ENCODE measurements around the gene GLCCI1. TPM values are rescaled to one million over a fixed set of nuclear protein-coding genes. Genes with fewer than 3 reads are reported as not detected.

The GLCCI1 gene
- polyA plus RNA-seq, 1 donor (not counting 4 experiments of a cell fraction or from before 2014, with no cell fraction given), result 3.4 TPM

GRCh38 chr7:8065356-8065813, 96.8 kb downstream of the GLCCI1 start:
- Histone ChIP-seq H3K9me3 (ENCODE audit: control insufficient read depth, low read depth, low read length) (no peaks in the 10 kb centered on the region), H3K79me2 (ENCODE audit: control insufficient read depth, insufficient read depth, low read length) (no peaks in the 10 kb centered on the region), H3K4me1 (ENCODE audit: control insufficient read depth, extremely low read depth, insufficient read depth, low read length) (peaks cover 11% of the 10 kb centered on the region), H3K4me2 (ENCODE audit: control insufficient read depth, extremely low read depth, insufficient read depth, low read depth, low read length) (peak overlapping the region; percentile 34), H3K27me3 (ENCODE audit: control insufficient read depth, extremely low read depth, insufficient read depth, low read length) (no peaks in the 10 kb centered on the region), H4K20me1 (ENCODE audit: control insufficient read depth, extremely low read depth, insufficient read depth, low read length) (no peaks in the 10 kb centered on the region), H3K36me3 (ENCODE audit: control insufficient read depth in 2 of 2, extremely low read depth in 1 of 2, insufficient read depth in 2 of 2, low read length in 2 of 2) (no peaks in the 10 kb centered on the region), H3K9ac (ENCODE audit: control insufficient read depth, extremely low read depth, insufficient read depth, low read length) (no peak overlapping the region), H3K9me1 (ENCODE audit: control insufficient read depth, extremely low read depth, insufficient read depth, low read length) (no peaks in the 10 kb centered on the region), H3K4me3 (ENCODE audit: control insufficient read depth in 2 of 3, extremely low read depth in 1 of 3, insufficient read depth in 2 of 3, low read depth in 1 of 3, low read length in 3 of 3) (no peak overlapping the region), H3K27ac (ENCODE audit: control insufficient read depth, insufficient read depth, low read length) (peak overlapping the region; percentile 43), H2AFZ (ENCODE audit: control insufficient read depth, low read length) (no peak overlapping the region)
- dilution Hi-C loops (cut with MboI; ENCODE audit: extremely low pct_ligation_motif_present, low sequenced_read_pairs), result no loop called here
- DNase-seq (ENCODE audit: low read depth, low spot score) (peak; percentile 9), FAIRE-seq (no peak)
- no peak for TF ChIP-seq EZH2 (IDR thresholded peaks at IDR 0.05; ENCODE audit: low read length)
- TF ChIP-seq CTCF (optimal IDR thresholded peaks at IDR 0.05 in 1 of 3, IDR thresholded peaks at IDR 0.05 in 1 of 3, conservative IDR thresholded peaks at IDR 0.05 in 1 of 3; ENCODE audit: extremely low read depth in 1 of 3, insufficient read depth in 2 of 3, low read length in 3 of 3), result no peak

GRCh38 chr7:8068892-8069686, 100.5 kb downstream of the GLCCI1 start:
- no peak for DNase-seq (ENCODE audit: low read depth, low spot score)
- Histone ChIP-seq H3K4me1 (ENCODE audit: control insufficient read depth, extremely low read depth, insufficient read depth, low read length) (peaks cover 11% of the 10 kb centered on the region), H3K9ac (ENCODE audit: control insufficient read depth, extremely low read depth, insufficient read depth, low read length) (no peak overlapping the region), H3K79me2 (ENCODE audit: control insufficient read depth, insufficient read depth, low read length) (no peaks in the 10 kb centered on the region), H3K4me2 (ENCODE audit: control insufficient read depth, extremely low read depth, insufficient read depth, low read depth, low read length) (no peak overlapping the region), H3K9me3 (ENCODE audit: control insufficient read depth, low read depth, low read length) (no peaks in the 10 kb centered on the region), H4K20me1 (ENCODE audit: control insufficient read depth, extremely low read depth, insufficient read depth, low read length) (no peaks in the 10 kb centered on the region), H3K27ac (ENCODE audit: control insufficient read depth, insufficient read depth, low read length) (no peak overlapping the region), H3K36me3 (ENCODE audit: control insufficient read depth in 2 of 2, extremely low read depth in 1 of 2, insufficient read depth in 2 of 2, low read length in 2 of 2) (no peaks in the 10 kb centered on the region), H2AFZ (ENCODE audit: control insufficient read depth, low read length) (no peak overlapping the region), H3K27me3 (ENCODE audit: control insufficient read depth, extremely low read depth, insufficient read depth, low read length) (no peaks in the 10 kb centered on the region), H3K9me1 (ENCODE audit: control insufficient read depth, extremely low read depth, insufficient read depth, low read length) (no peaks in the 10 kb centered on the region), H3K4me3 (ENCODE audit: control insufficient read depth in 2 of 3, extremely low read depth in 1 of 3, insufficient read depth in 2 of 3, low read depth in 1 of 3, low read length in 3 of 3) (no peak overlapping the region)
- TF ChIP-seq CTCF (optimal IDR thresholded peaks at IDR 0.05 in 1 of 3, IDR thresholded peaks at IDR 0.05 in 1 of 3, conservative IDR thresholded peaks at IDR 0.05 in 1 of 3; ENCODE audit: extremely low read depth in 1 of 3, insufficient read depth in 2 of 3, low read length in 3 of 3), result no peak
- TF ChIP-seq EZH2 (IDR thresholded peaks at IDR 0.05; ENCODE audit: low read length), result no peak
- no peak for FAIRE-seq
- dilution Hi-C loops (cut with MboI; ENCODE audit: extremely low pct_ligation_motif_present, low sequenced_read_pairs), result no loop called here

Data from keratinocyte (primary cell).